A673 (cell line): Measurements from ENCODE around the gene DGKZ. TPM values are rescaled to one million over a fixed set of nuclear protein-coding genes. Genes with fewer than 3 reads are reported as not detected.

Source experiments
- BruUV-seq: library from RNA; stranded (reverse); fragments of 400-500 nt; replicated peaks from 2 replicates; lab custom pipeline; 2021; lab: Mats Ljungman, UMichigan
- CTCF ChIA-PET: fragments of 300-600 bp; sonication (Branson Sonifier 250); formaldehyde crosslinking; loops from one replicate; lab custom pipeline; 2022; ENCODE audit warnings: antibody characterized with exemption; lab: Charles Lee
- POLR2A ChIA-PET: fragments of 300-600 bp; sonication (Branson Sonifier 250); formaldehyde crosslinking; loops from one replicate; lab custom pipeline; 2022; ENCODE audit warnings: antibody characterized with exemption; ENCODE audit not compliant: low non-redundant PET; lab: Charles Lee
- DNase-seq: peaks from one replicate; pipeline ENCODE4 v3.0.0-alpha.2; 2015; ENCODE audit warnings: low spot score
- H3K27ac ChIP-seq: fragments of 200-600 bp; sonication (generic); 2 replicates; pipeline ENCODE4 v1.5.1; 2016; ENCODE audit warnings: mixed run types, low read depth, mild to moderate bottlenecking, mixed read lengths, antibody characterized with exemption, low read length; ENCODE audit not compliant: poor library complexity, severe bottlenecking
- H3K27me3 ChIP-seq: fragments of 200-600 bp; sonication (generic); replicated peaks from 2 replicates; pipeline ENCODE4 v1.6.1; 2017; ENCODE audit warnings: mixed run types, low read depth, mild to moderate bottlenecking, mixed read lengths, antibody characterized with exemption, low read length; ENCODE audit not compliant: insufficient read depth, poor library complexity
- H3K36me3 ChIP-seq: fragments of 200-600 bp; sonication (generic); 2 replicates; pipeline ENCODE4 v1.6.1; 2016; ENCODE audit warnings: mixed run types, mild to moderate bottlenecking, mixed read lengths, antibody characterized with exemption, low read length; ENCODE audit not compliant: insufficient read depth, poor library complexity, severe bottlenecking
- H3K4me1 ChIP-seq: fragments of 200-600 bp; sonication (generic); 2 replicates; pipeline ENCODE4 v1.6.1; 2017; ENCODE audit warnings: mixed run types, mild to moderate bottlenecking, mixed read lengths, antibody characterized with exemption, low read length; ENCODE audit not compliant: insufficient read depth, poor library complexity, severe bottlenecking
- H3K4me3 ChIP-seq: fragments of 200-600 bp; sonication (generic); 2 replicates; pipeline ENCODE4 v1.5.1; 2016; ENCODE audit warnings: low read depth, mixed run types, mild to moderate bottlenecking, mixed read lengths, low read length; ENCODE audit not compliant: poor library complexity, severe bottlenecking
- H3K9me3 ChIP-seq: fragments of 200-600 bp; sonication (generic); 2 replicates; pipeline ENCODE4 v1.6.1; 2016; ENCODE audit warnings: mixed run types, low read depth, mild to moderate bottlenecking, mixed read lengths, antibody characterized with exemption, low read length; ENCODE audit not compliant: poor library complexity, severe bottlenecking
- EZH2 ChIP-seq: fragments of 200-600 bp; sonication (generic); IDR thresholded peaks from 2 replicates; pipeline ENCODE4 v1.6.1; 2017; ENCODE audit warnings: borderline replicate concordance, low read depth, mild to moderate bottlenecking, mixed read lengths, antibody characterized with exemption, low read length; ENCODE audit not compliant: poor library complexity, severe bottlenecking
- intact Hi-C: fragments of 100-400 bp; cut with micrococcal nuclease; formaldehyde crosslinking; loops from one replicate; pipeline ENCODE4 v1.10.0; 2022; ENCODE audit not compliant: unreplicated experiment
- total RNA-seq: library from RNA; stranded (reverse); gene quantifications from 2 replicates; pipeline ENCODE4 v1.2.3, GENCODE V29; 2021
- TF ChIP-seq, protein P1 (sequence below): fragments of 300-800, 200-600 bp; sonication (generic); conservative IDR thresholded peaks from 2 replicates; pipeline ENCODE4 v1.5.1; 2017; ENCODE audit warnings: low read depth, mild to moderate bottlenecking, antibody characterized with exemption, low read length, moderate library complexity, mixed read lengths

DGKZ gene
- total RNA-seq, 1 experiment from 2014 or later = 145 TPM

- H3K27ac ChIP-seq = no peak overlapping the region
- H3K36me3 ChIP-seq = peaks cover 3% of the 10 kb centered on the region
- H3K4me1 ChIP-seq = peaks cover 42% of the 10 kb centered on the region
- intact Hi-C loops = loop anchor here (10.0 kb wide), 3 partner anchors 339 to 969 kb away; partner anchors contain the start of gene MYBPC3
- no peak for TF ChIP-seq EZH2
- TF ChIP-seq, protein P1, sequence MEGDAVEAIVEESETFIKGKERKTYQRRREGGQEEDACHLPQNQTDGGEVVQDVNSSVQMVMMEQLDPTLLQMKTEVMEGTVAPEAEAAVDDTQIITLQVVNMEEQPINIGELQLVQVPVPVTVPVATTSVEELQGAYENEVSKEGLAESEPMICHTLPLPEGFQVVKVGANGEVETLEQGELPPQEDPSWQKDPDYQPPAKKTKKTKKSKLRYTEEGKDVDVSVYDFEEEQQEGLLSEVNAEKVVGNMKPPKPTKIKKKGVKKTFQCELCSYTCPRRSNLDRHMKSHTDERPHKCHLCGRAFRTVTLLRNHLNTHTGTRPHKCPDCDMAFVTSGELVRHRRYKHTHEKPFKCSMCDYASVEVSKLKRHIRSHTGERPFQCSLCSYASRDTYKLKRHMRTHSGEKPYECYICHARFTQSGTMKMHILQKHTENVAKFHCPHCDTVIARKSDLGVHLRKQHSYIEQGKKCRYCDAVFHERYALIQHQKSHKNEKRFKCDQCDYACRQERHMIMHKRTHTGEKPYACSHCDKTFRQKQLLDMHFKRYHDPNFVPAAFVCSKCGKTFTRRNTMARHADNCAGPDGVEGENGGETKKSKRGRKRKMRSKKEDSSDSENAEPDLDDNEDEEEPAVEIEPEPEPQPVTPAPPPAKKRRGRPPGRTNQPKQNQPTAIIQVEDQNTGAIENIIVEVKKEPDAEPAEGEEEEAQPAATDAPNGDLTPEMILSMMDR = no peak
- H3K9me3 ChIP-seq = no peaks in the 10 kb centered on the region
- no TSS peak for BruUV-seq
- CTCF ChIA-PET = no interaction called here
- POLR2A ChIA-PET = no interaction called here
- no peak for DNase-seq
- no peak overlapping the region for H3K4me3 ChIP-seq
- peaks cover 29% of the 10 kb centered on the region for H3K27me3 ChIP-seq
These were observed 38.1 kb downstream of the DGKZ start for GRCh38 chr11:46385169-46386004.

GRCh38 chr11:46386005-46386578 is 38.8 kb downstream of the DGKZ start:
- Histone ChIP-seq H3K4me1 (peaks cover 41% of the 10 kb centered on the region), H3K27ac (no peak overlapping the region), H3K27me3 (peaks cover 36% of the 10 kb centered on the region), H3K4me3 (no peak overlapping the region), H3K36me3 (peaks cover 3% of the 10 kb centered on the region), H3K9me3 (no peaks in the 10 kb centered on the region)
- CTCF ChIA-PET = no interaction called here
- intact Hi-C loops = loop anchor here (10.0 kb wide), 3 partner anchors 339 to 969 kb away; partner anchors contain the start of gene MYBPC3
- POLR2A ChIA-PET = no interaction called here
- no peak for TF ChIP-seq EZH2
- TF ChIP-seq, protein P1 = no peak
- no peak for DNase-seq
- no TSS peak for BruUV-seq

GRCh38 chr11:46386674-46387073 is 39.4 kb downstream of the DGKZ start:
- Histone ChIP-seq H3K36me3 (peaks cover 3% of the 10 kb centered on the region), H3K4me1 (peaks cover 39% of the 10 kb centered on the region), H3K9me3 (no peaks in the 10 kb centered on the region), H3K4me3 (no peak overlapping the region), H3K27ac (no peak overlapping the region), H3K27me3 (peaks cover 41% of the 10 kb centered on the region)
- CTCF ChIA-PET = interaction anchor here (0.5 kb wide), 1 partner anchor 20 kb away, joined by 4 read pairs; no protein-coding TSS in a partner anchor
- intact Hi-C loops = loop anchor here (10.0 kb wide), 3 partner anchors 338 to 968 kb away; partner anchors contain the start of gene MYBPC3
- POLR2A ChIA-PET = no interaction called here
- no TSS peak for BruUV-seq
- TF ChIP-seq, protein P1 = no peak
- no peak for TF ChIP-seq EZH2
- no peak for DNase-seq
